ENCODE measurements around the gene SORCS2.

SORCS2 gene

DNA sequence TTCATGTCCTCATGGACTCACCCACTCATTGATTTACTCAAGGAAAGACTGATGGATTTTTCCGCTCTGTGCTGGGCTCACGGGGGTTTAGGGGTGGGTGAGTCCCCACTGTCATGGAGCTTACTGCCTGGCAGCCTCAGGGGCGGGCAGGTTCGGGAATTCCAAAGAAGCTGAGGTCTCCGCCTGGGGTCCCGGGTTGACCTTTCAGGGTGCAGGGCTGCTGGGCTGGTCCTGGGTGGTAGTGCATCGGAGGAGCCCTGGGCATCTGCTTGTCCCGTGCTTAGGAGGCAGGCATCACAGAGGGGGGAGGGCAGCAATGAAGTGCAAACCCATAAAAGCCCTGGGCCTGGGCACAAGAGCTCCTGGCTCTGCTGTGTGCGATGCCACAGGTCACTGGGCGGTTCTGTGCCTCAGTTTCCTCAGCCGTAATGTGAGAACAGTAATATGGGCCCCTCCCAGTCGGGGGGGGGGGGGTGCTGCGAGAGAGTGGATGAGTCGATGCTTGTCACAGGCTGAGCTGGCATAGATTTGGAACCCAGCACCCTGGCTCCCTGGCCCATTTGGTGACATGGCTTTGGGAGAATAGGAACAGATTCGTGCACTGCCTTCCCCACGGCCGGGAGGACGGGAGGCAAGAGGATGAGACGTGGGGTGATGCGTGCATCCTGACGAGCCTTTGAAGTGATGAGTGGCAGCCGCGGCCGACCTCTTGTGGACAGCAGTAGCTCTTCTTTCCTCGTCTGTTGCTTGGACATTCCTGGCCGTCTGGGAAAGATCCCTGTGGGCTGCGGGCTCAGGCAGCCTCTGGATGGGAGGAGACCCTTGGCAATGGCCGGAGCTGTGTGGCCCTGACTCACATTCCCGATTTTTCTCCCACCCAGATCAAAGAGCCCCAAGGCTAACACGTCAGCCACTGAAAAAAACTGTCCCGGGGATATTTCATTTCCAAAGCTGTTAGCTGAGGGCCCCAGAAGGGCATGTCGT lies 200.4 kb downstream of the SORCS2 start (continued):
- TF ChIP-seq, protein P1, sequence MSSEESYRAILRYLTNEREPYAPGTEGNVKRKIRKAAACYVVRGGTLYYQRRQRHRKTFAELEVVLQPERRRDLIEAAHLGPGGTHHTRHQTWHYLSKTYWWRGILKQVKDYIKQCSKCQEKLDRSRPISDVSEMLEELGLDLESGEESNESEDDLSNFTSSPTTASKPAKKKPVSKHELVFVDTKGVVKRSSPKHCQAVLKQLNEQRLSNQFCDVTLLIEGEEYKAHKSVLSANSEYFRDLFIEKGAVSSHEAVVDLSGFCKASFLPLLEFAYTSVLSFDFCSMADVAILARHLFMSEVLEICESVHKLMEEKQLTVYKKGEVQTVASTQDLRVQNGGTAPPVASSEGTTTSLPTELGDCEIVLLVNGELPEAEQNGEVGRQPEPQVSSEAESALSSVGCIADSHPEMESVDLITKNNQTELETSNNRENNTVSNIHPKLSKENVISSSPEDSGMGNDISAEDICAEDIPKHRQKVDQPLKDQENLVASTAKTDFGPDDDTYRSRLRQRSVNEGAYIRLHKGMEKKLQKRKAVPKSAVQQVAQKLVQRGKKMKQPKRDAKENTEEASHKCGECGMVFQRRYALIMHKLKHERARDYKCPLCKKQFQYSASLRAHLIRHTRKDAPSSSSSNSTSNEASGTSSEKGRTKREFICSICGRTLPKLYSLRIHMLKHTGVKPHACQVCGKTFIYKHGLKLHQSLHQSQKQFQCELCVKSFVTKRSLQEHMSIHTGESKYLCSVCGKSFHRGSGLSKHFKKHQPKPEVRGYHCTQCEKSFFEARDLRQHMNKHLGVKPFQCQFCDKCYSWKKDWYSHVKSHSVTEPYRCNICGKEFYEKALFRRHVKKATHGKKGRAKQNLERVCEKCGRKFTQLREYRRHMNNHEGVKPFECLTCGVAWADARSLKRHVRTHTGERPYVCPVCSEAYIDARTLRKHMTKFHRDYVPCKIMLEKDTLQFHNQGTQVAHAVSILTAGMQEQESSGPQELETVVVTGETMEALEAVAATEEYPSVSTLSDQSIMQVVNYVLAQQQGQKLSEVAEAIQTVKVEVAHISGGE (tag by site-specific recombination; conservative IDR thresholded peaks at IDR 0.05; ENCODE audit: low read depth) = no peak
- TF ChIP-seq ZNF626 (tag by site-specific recombination; IDR thresholded peaks at IDR 0.05) = no peak
- TF ChIP-seq ZNF302 (tag by site-specific recombination; IDR thresholded peaks at IDR 0.05; ENCODE audit: low read depth) = no peak
- no peak for TF ChIP-seq ZBTB48 (tag by site-specific recombination; IDR thresholded peaks at IDR 0.05)
- TF ChIP-seq HOXC10 (CRISPR knock-in tag; IDR thresholded peaks at IDR 0.05) = no peak
- TF ChIP-seq, protein P2, sequence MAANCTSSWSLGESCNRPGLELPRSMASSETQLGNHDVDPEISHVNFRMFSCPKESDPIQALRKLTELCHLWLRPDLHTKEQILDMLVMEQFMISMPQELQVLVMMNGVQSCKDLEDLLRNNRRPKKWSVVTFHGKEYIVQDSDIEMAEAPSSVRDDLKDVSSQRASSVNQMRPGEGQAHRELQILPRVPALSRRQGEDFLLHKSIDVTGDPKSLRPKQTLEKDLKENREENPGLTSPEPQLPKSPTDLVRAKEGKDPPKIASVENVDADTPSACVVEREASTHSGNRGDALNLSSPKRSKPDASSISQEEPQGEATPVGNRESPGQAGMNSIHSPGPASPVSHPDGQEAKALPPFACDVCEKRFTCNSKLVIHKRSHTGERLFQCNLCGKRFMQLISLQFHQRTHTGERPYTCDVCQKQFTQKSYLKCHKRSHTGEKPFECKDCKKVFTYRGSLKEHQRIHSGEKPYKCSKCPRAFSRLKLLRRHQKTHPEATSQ (tag by site-specific recombination; IDR thresholded peaks at IDR 0.05) = no peak
- TF ChIP-seq, protein P3, sequence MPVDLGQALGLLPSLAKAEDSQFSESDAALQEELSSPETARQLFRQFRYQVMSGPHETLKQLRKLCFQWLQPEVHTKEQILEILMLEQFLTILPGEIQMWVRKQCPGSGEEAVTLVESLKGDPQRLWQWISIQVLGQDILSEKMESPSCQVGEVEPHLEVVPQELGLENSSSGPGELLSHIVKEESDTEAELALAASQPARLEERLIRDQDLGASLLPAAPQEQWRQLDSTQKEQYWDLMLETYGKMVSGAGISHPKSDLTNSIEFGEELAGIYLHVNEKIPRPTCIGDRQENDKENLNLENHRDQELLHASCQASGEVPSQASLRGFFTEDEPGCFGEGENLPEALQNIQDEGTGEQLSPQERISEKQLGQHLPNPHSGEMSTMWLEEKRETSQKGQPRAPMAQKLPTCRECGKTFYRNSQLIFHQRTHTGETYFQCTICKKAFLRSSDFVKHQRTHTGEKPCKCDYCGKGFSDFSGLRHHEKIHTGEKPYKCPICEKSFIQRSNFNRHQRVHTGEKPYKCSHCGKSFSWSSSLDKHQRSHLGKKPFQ (tag by site-specific recombination; IDR thresholded peaks at IDR 0.05) = no peak
- no peak for TF ChIP-seq ZFP3 (tag by site-specific recombination; IDR thresholded peaks at IDR 0.05; ENCODE audit: low read depth)
- TF ChIP-seq, protein P4, sequence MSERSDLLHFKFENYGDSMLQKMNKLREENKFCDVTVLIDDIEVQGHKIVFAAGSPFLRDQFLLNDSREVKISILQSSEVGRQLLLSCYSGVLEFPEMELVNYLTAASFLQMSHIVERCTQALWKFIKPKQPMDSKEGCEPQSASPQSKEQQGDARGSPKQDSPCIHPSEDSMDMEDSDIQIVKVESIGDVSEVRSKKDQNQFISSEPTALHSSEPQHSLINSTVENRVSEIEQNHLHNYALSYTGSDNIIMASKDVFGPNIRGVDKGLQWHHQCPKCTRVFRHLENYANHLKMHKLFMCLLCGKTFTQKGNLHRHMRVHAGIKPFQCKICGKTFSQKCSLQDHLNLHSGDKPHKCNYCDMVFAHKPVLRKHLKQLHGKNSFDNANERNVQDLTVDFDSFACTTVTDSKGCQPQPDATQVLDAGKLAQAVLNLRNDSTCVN (tag by site-specific recombination; optimal IDR thresholded peaks at IDR 0.05) = no peak
- no peak for TF ChIP-seq ZNF37A (tag by site-specific recombination; IDR thresholded peaks at IDR 0.05)
- no peak for TF ChIP-seq WT1 (tag by site-specific recombination; IDR thresholded peaks at IDR 0.05)

DNA sequence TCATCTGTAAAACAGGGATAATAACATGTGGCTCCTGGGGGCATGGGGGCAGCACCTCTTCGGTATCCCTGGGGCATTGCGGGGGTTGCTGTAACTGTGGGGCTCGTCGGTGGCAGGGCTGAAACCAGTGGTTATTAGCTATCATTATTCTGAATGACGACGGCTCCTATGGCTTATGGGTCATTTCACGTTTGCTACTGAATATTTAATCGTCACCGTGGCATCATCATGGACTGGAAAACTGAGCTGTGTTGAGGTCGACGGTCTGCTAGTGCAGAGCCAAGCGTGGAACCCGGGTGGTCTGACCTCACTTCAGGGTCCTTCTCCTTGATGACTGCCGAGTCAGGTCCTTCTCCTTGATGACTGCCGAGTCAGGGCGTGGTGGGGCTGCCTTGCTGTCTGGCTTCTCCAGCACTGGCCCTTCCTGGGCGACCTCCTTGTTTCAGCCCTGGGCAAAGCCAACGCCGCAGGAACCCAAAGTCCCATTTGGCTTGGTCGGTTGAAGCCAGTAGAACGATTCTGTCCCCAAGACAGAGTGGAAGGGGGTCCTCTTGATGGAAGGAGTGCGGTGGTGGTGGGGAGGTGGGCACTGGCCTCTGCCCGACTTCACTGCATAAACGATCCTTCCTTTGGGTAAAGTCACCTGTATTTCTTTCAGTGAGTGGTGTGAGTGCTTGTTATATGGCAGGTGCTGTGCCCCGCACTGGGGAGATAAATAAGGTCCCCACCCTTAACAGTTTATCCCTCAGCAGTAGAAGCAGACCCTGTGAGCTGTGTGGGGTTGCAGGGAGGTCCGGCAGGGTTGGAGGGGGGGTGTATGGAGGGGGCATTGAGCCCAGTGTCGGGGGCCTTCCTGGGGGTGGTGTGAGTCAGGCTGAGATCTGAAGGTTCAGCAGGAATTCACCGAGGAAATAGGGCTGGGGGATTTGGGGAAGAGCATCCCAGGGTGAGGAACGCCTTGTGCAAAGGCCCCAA lies 201.6 kb downstream of the SORCS2 start:
- ChIA-PET POLR2A (no interaction called here), CTCF (no interaction called here)
- 0 out of 2 replicates have a peak, but pooled peaks cover 3% of the 10 kb centered on the region for H3K4me1 ChIP-seq (ENCODE audit: control insufficient read depth, insufficient read depth, low read length)
- TF ChIP-seq, protein P5, sequence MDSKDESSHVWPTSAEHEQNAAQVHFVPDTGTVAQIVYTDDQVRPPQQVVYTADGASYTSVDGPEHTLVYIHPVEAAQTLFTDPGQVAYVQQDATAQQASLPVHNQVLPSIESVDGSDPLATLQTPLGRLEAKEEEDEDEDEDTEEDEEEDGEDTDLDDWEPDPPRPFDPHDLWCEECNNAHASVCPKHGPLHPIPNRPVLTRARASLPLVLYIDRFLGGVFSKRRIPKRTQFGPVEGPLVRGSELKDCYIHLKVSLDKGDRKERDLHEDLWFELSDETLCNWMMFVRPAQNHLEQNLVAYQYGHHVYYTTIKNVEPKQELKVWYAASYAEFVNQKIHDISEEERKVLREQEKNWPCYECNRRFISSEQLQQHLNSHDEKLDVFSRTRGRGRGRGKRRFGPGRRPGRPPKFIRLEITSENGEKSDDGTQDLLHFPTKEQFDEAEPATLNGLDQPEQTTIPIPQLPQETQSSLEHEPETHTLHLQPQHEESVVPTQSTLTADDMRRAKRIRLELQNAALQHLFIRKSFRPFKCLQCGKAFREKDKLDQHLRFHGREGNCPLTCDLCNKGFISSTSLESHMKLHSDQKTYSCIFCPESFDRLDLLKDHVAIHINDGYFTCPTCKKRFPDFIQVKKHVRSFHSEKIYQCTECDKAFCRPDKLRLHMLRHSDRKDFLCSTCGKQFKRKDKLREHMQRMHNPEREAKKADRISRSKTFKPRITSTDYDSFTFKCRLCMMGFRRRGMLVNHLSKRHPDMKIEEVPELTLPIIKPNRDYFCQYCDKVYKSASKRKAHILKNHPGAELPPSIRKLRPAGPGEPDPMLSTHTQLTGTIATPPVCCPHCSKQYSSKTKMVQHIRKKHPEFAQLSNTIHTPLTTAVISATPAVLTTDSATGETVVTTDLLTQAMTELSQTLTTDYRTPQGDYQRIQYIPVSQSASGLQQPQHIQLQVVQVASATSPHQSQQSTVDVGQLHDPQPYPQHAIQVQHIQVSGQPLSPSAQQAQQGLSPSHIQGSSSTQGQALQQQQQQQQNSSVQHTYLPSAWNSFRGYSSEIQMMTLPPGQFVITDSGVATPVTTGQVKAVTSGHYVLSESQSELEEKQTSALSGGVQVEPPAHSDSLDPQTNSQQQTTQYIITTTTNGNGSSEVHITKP (tag by site-specific recombination; IDR thresholded peaks at IDR 0.05) = no peak
- no peak for TF ChIP-seq ZNF112 (tag by site-specific recombination; IDR thresholded peaks at IDR 0.05)
- TF ChIP-seq, protein P6, sequence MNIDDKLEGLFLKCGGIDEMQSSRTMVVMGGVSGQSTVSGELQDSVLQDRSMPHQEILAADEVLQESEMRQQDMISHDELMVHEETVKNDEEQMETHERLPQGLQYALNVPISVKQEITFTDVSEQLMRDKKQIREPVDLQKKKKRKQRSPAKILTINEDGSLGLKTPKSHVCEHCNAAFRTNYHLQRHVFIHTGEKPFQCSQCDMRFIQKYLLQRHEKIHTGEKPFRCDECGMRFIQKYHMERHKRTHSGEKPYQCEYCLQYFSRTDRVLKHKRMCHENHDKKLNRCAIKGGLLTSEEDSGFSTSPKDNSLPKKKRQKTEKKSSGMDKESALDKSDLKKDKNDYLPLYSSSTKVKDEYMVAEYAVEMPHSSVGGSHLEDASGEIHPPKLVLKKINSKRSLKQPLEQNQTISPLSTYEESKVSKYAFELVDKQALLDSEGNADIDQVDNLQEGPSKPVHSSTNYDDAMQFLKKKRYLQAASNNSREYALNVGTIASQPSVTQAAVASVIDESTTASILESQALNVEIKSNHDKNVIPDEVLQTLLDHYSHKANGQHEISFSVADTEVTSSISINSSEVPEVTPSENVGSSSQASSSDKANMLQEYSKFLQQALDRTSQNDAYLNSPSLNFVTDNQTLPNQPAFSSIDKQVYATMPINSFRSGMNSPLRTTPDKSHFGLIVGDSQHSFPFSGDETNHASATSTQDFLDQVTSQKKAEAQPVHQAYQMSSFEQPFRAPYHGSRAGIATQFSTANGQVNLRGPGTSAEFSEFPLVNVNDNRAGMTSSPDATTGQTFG (tag by site-specific recombination; IDR thresholded peaks at IDR 0.05; ENCODE audit: borderline replicate concordance) = no peak
- no peaks in the 10 kb centered on the region for H3K9me3 ChIP-seq (ENCODE audit: control insufficient read depth, insufficient read depth, low read depth, low read length)
- no peaks in the 10 kb centered on the region for H3K36me3 ChIP-seq (ENCODE audit: control insufficient read depth in 2 of 2, insufficient read depth in 1 of 2, low read length in 2 of 2)
- H3K4me3 ChIP-seq (ENCODE audit: low read depth, low read length) = no peak overlapping the region
- H3K27ac ChIP-seq (ENCODE audit: extremely low read depth, low read depth, low read length) = no peak overlapping the region

Measured in HEK293 (cell line).